ENCODE data around the gene PRSS38.

GRCh38 chr1:227855687-227856086 is 40.2 kb downstream of the PRSS38 start:
- TF ChIP-seq POLR2A (IDR thresholded peaks at IDR 0.05; ENCODE audit: low read depth, low read length): no peak
- TF ChIP-seq POLR2AphosphoS5 (IDR thresholded peaks at IDR 0.05; ENCODE audit: insufficient read depth, low read depth, low read length): no peak
- no peak for TF ChIP-seq EZH2 (IDR thresholded peaks at IDR 0.05; ENCODE audit: borderline replicate concordance, low read depth, low read length, severe bottlenecking)
- no peak for TF ChIP-seq CTCF (IDR thresholded peaks at IDR 0.05; ENCODE audit: extremely low read depth in 1 of 2, insufficient read depth in 1 of 2, low read depth in 1 of 2, low read length in 2 of 2)
- no peak for TF ChIP-seq JUN (IDR thresholded peaks at IDR 0.05; ENCODE audit: borderline replicate concordance, insufficient read depth, insufficient read length, low read depth)
- no peak for TF ChIP-seq FOS (IDR thresholded peaks at IDR 0.05; ENCODE audit: borderline replicate concordance, insufficient read depth, low read length)
